ENCODE results near the gene KDM6A. TPM values are rescaled to one million over a fixed set of nuclear protein-coding genes. Genes with fewer than 3 reads are reported as not detected.
"Not testable (repeated sequence)": the region's sequence is repeated elsewhere in the genome, so short reads cannot be mapped to it uniquely, and the experiment has no call there.

KDM6A gene
- total RNA-seq, 1 experiment from 2014 or later = 5.1 TPM

- in situ Hi-C loops (cut with HindIII; ENCODE audit: low pct_unique_long_range_greater_than_20kb, low sequenced_read_pairs) = no loop called here
- no peak for DNase-seq (ENCODE audit: low read depth)
These were observed 151.5 kb downstream of the KDM6A start for GRCh38 chrX:45024501-45024900.

- in situ Hi-C loops (cut with HindIII; ENCODE audit: low pct_unique_long_range_greater_than_20kb, low sequenced_read_pairs) = no loop called here
- DNase-seq (ENCODE audit: low read depth) = no peak
These were observed 153.0 kb downstream of the KDM6A start for GRCh38 chrX:45026036-45026435.

GRCh38 chrX:45031830-45032378 lies 158.9 kb downstream of the KDM6A start:
- DNase-seq (ENCODE audit: low read depth) = no peak
- in situ Hi-C loops (cut with HindIII; ENCODE audit: low pct_unique_long_range_greater_than_20kb, low sequenced_read_pairs) = no loop called here

GRCh38 chrX:45035071-45035470 lies 162.1 kb downstream of the KDM6A start:
- DNase-seq (ENCODE audit: low read depth) = no peak
- in situ Hi-C loops (cut with HindIII; ENCODE audit: low pct_unique_long_range_greater_than_20kb, low sequenced_read_pairs) = no loop called here

GRCh38 chrX:45036161-45036560 lies 163.2 kb downstream of the KDM6A start:
- in situ Hi-C loops (cut with HindIII; ENCODE audit: low pct_unique_long_range_greater_than_20kb, low sequenced_read_pairs) = no loop called here
- no peak for DNase-seq (ENCODE audit: low read depth)

GRCh38 chrX:45040137-45040536 lies 167.1 kb downstream of the KDM6A start:
- DNase-seq (ENCODE audit: low read depth); in situ Hi-C loops (cut with HindIII; ENCODE audit: low pct_unique_long_range_greater_than_20kb, low sequenced_read_pairs): not testable (repeated sequence)

GRCh38 chrX:45046417-45046816 lies 173.4 kb downstream of the KDM6A start:
- no peak for DNase-seq (ENCODE audit: low read depth)
- in situ Hi-C loops (cut with HindIII; ENCODE audit: low pct_unique_long_range_greater_than_20kb, low sequenced_read_pairs) = no loop called here

GRCh38 chrX:45050558-45050957 lies 177.6 kb downstream of the KDM6A start:
- no peak for DNase-seq (ENCODE audit: low read depth)
- in situ Hi-C loops (cut with HindIII; ENCODE audit: low pct_unique_long_range_greater_than_20kb, low sequenced_read_pairs) = no loop called here

- in situ Hi-C loops (cut with HindIII; ENCODE audit: low pct_unique_long_range_greater_than_20kb, low sequenced_read_pairs) = no loop called here
- DNase-seq (ENCODE audit: low read depth) = no peak
These were observed 183.6 kb downstream of the KDM6A start for GRCh38 chrX:45056428-45057145.

- in situ Hi-C loops (cut with HindIII; ENCODE audit: low pct_unique_long_range_greater_than_20kb, low sequenced_read_pairs); DNase-seq (ENCODE audit: low read depth): not testable (repeated sequence)
These were observed 186.9 kb downstream of the KDM6A start for GRCh38 chrX:45059906-45060305.

- no peak for DNase-seq (ENCODE audit: low read depth)
- in situ Hi-C loops (cut with HindIII; ENCODE audit: low pct_unique_long_range_greater_than_20kb, low sequenced_read_pairs) = no loop called here
These were observed 190.5 kb downstream of the KDM6A start for GRCh38 chrX:45063319-45064095.

- in situ Hi-C loops (cut with HindIII; ENCODE audit: low pct_unique_long_range_greater_than_20kb, low sequenced_read_pairs) = no loop called here
- peak; percentile 24 for DNase-seq (ENCODE audit: low read depth)
These were observed 195.6 kb downstream of the KDM6A start for GRCh38 chrX:45068569-45068968.

- in situ Hi-C loops (cut with HindIII; ENCODE audit: low pct_unique_long_range_greater_than_20kb, low sequenced_read_pairs) = no loop called here
- peak; percentile 42 for DNase-seq (ENCODE audit: low read depth)
These were observed 197.4 kb downstream of the KDM6A start for GRCh38 chrX:45070116-45071007.

GRCh38 chrX:45073011-45073410 lies 200.0 kb downstream of the KDM6A start:
- DNase-seq (ENCODE audit: low read depth); in situ Hi-C loops (cut with HindIII; ENCODE audit: low pct_unique_long_range_greater_than_20kb, low sequenced_read_pairs): not testable (repeated sequence)

GRCh38 chrX:45077748-45078424 lies 204.9 kb downstream of the KDM6A start:
- in situ Hi-C loops (cut with HindIII; ENCODE audit: low pct_unique_long_range_greater_than_20kb, low sequenced_read_pairs) = no loop called here
- DNase-seq (ENCODE audit: low read depth) = no peak

- in situ Hi-C loops (cut with HindIII; ENCODE audit: low pct_unique_long_range_greater_than_20kb, low sequenced_read_pairs) = no loop called here
- no peak for DNase-seq (ENCODE audit: low read depth)
These were observed 210.3 kb downstream of the KDM6A start for GRCh38 chrX:45083314-45083713.

GRCh38 chrX:45110494-45110893 lies 237.5 kb downstream of the KDM6A start:
- in situ Hi-C loops (cut with HindIII; ENCODE audit: low pct_unique_long_range_greater_than_20kb, low sequenced_read_pairs) = no loop called here
- no peak for DNase-seq (ENCODE audit: low read depth)

- in situ Hi-C loops (cut with HindIII; ENCODE audit: low pct_unique_long_range_greater_than_20kb, low sequenced_read_pairs) = no loop called here
- no peak for DNase-seq (ENCODE audit: low read depth)
These were observed 253.2 kb downstream of the KDM6A start for GRCh38 chrX:45126158-45126557.
